Measurements from ENCODE around the gene HPCAL4. TPM values are rescaled to one million over a fixed set of nuclear protein-coding genes. Genes with fewer than 3 reads are reported as not detected.

HPCAL4 gene
- total and polyA plus RNA-seq, 10 of the 15 experiments (the other 5 are each of a cell fraction or from before 2014, with no cell fraction given): 0.05 to 0.18 (median 0.06) TPM; not detected in 5

DNA sequence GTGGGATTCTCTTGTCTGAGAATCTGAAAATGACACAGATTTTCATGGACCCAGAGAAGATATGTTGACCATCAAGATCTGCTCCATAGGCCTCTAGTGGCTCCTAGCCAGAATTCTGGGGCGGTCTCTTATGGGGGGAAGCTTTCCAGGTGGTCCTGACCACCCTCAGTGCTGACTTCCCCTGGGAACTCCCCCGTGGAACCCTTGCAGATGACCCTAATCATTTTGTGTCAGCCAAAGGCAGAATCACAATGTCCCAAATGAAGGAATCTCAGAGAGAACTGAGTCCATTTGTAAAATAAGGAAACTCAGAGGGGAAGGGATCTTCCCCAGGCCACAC, 55.4 kb downstream of the HPCAL4 start:
- ATAC-seq (no peak), FAIRE-seq (no peak), DNase-seq (ENCODE audit: low read depth, low spot score) (no peak)
- ChIA-PET POLR2A (interaction anchor here (0.6 kb wide), 1 partner anchor 103 kb away, joined by 4 read pairs; no protein-coding TSS in a partner anchor), SMC1A (ENCODE audit: uncharacterized antibody, unreplicated experiment) (interaction anchor here (1.4 kb wide), 1 partner anchor 30 kb away, joined by 4 read pairs; no protein-coding TSS in a partner anchor), RAD21 (ENCODE audit: unreplicated experiment) (no interaction called here), CTCF (interaction anchor here (1.4 to 1.7 kb wide), 2 partner anchors 22 to 29 kb away, joined by 3 to 7 read pairs; no protein-coding TSS in a partner anchor)
- Histone ChIP-seq H3K27me3 (replicated peaks in 1 of 2; ENCODE audit: control insufficient read depth in 2 of 2, insufficient read depth in 2 of 2, low read length in 1 of 2) (peaks cover 2 to 20% of the 10 kb centered on the region in 2 experiments; a peak in 3 of 4 replicates), H3K4me2 (ENCODE audit: control insufficient read depth, insufficient read depth) (no peak overlapping the region), H2AFZ (ENCODE audit: control insufficient read depth, low read depth, low read length) (no peak overlapping the region), H3K79me2 (ENCODE audit: control insufficient read depth, insufficient read depth, low read length) (no peaks in the 10 kb centered on the region), H3K27ac (ENCODE audit: control insufficient read depth, insufficient read depth) (no peak overlapping the region), H3K9me3 (replicated peaks; ENCODE audit: control insufficient read depth, insufficient read depth, low read length) (no peaks in the 10 kb centered on the region), H3K4me1 (ENCODE audit: control insufficient read depth, insufficient read depth, low read length) (peaks cover 3% of the 10 kb centered on the region; the same call in 1 of the 2 replicates), H3K4me3 (no peak overlapping the region), H4K20me1 (ENCODE audit: control insufficient read depth, insufficient read depth) (no peaks in the 10 kb centered on the region), H3K36me3 (ENCODE audit: control insufficient read depth in 2 of 2, insufficient read depth in 2 of 2, low read length in 1 of 2) (no peaks in the 10 kb centered on the region), H3K9ac (ENCODE audit: control insufficient read depth, insufficient read depth, low read length) (no peak overlapping the region)
- in situ Hi-C loops (cut with MboI) (no loop called here), intact Hi-C loops (cut with micrococcal nuclease; ENCODE audit: unreplicated experiment) (no loop called here)
- TF ChIP-seq EGR1 (IDR thresholded peaks at IDR 0.05; ENCODE audit: borderline replicate concordance in 1 of 2, low read depth in 2 of 2, low read length in 2 of 2) (no peak), SPI1 (IDR thresholded peaks at IDR 0.05; ENCODE audit: borderline replicate concordance, insufficient read depth, low read depth, low read length) (no peak), CBFB (IDR thresholded peaks at IDR 0.05; ENCODE audit: low read depth) (no peak), FOXK2 (IDR thresholded peaks at IDR 0.05) (no peak), CREM (IDR thresholded peaks at IDR 0.05; ENCODE audit: low read depth) (no peak), CHD4 (IDR thresholded peaks at IDR 0.05) (no peak), KDM1A (IDR thresholded peaks at IDR 0.05; ENCODE audit: borderline replicate concordance) (no peak), RFX5 (IDR thresholded peaks at IDR 0.05; ENCODE audit: low read depth, low read length) (no peak), MYC (IDR thresholded peaks at IDR 0.05; ENCODE audit: insufficient read depth, insufficient read length, insufficient replicate concordance, low read length, severe bottlenecking) (no peak)
- no TSS peak for BruUV-seq (replicated peaks)
- 0% methylated on average over 2 of the region's 2 CpGs for WGBS (ENCODE audit: insufficient coverage, insufficient replicate concordance, low lambda C conversion rate, missing lambda C conversion rate)

Measured in GM12878 (cell line).